WTC11 (cell line): ENCODE data around the gene IL37. TPM values are rescaled to one million over a fixed set of nuclear protein-coding genes. Genes with fewer than 3 reads are reported as not detected.
"Not testable (repeated sequence)": the region's sequence is repeated elsewhere in the genome, so short reads cannot be mapped to it uniquely, and the experiment has no call there.

Experiments
- ATAC-seq: fragments of 200-7000 bp; cut with Tn5 transposase; 2 replicates; pipeline ENCODE4 v1.10.0; 2021; ENCODE audit warnings: mild to moderate bottlenecking, moderate library complexity
- CTCF ChIA-PET: fragments of 300-600 bp; sonication (Branson Sonifier 250); formaldehyde crosslinking; loops from one replicate; lab custom pipeline; 2021; ENCODE audit warnings: antibody characterized with exemption; lab: Charles Lee
- POLR2A ChIA-PET: fragments of 350-600 bp; sonication (Branson Sonifier 250); formaldehyde crosslinking; loops from one replicate; lab custom pipeline; 2021; ENCODE audit warnings: antibody characterized with exemption; lab: Charles Lee
- DNase-seq: peaks from one replicate; pipeline ENCODE4 v3.0.0; 2021; ENCODE audit warnings: low spot score
- H3K27ac Mint-ChIP-seq: 2 replicates; pipeline ENCODE4 v1.8.0; 2021; ENCODE audit warnings: mixed read lengths
- H3K27me3 Mint-ChIP-seq: 2 replicates; pipeline ENCODE4 v1.8.0; 2021; ENCODE audit warnings: low read depth, mild to moderate bottlenecking, moderate library complexity, mixed read lengths
- H3K36me3 Mint-ChIP-seq: 2 replicates; pipeline ENCODE4 v1.8.0; 2021; ENCODE audit warnings: mixed read lengths
- H3K4me1 Mint-ChIP-seq: 2 replicates; pipeline ENCODE4 v1.8.0; 2022; ENCODE audit warnings: mixed read lengths
- H3K4me3 Mint-ChIP-seq: 2 replicates; pipeline ENCODE4 v1.8.0; 2021; ENCODE audit warnings: mild to moderate bottlenecking, moderate library complexity, mixed read lengths
- H3K9me3 Mint-ChIP-seq: 2 replicates; pipeline ENCODE4 v1.8.0; 2021; ENCODE audit warnings: mixed read lengths
- ARID4B ChIP-seq: sonication (generic); formaldehyde crosslinking; IDR thresholded peaks from 2 replicates; pipeline ENCODE4 v1.8.0; 2023; ENCODE audit warnings: missing genetic modification reagents, mild to moderate bottlenecking, borderline replicate concordance
- CBFB ChIP-seq: sonication (generic); formaldehyde crosslinking; IDR thresholded peaks from 2 replicates; pipeline ENCODE4 v1.8.1; 2022; ENCODE audit warnings: mild to moderate bottlenecking, low read depth, missing genetic modification reagents
- CDX4 ChIP-seq: fragments of 250-450 bp; sonication (Bioruptor Pico); IDR thresholded peaks from 2 replicates; pipeline ENCODE4 v1.9.0; 2021; ENCODE audit warnings: moderate library complexity, mild to moderate bottlenecking, inconsistent platforms, borderline replicate concordance
- CREB1 ChIP-seq: sonication (generic); formaldehyde crosslinking; IDR thresholded peaks from 2 replicates; pipeline ENCODE4 v1.8.0; 2023; ENCODE audit warnings: mild to moderate bottlenecking, missing genetic modification reagents
- ELF4 ChIP-seq: sonication (generic); formaldehyde crosslinking; IDR thresholded peaks from 2 replicates; pipeline ENCODE4 v1.8.1; 2022; ENCODE audit warnings: low read depth, mild to moderate bottlenecking, moderate library complexity, missing genetic modification reagents
- HMGA2 ChIP-seq: fragments of 250-450 bp; sonication (Bioruptor Pico); IDR thresholded peaks from 2 replicates; pipeline ENCODE4 v1.4.0; 2021; ENCODE audit warnings: mild to moderate bottlenecking, moderate library complexity
- HMGXB4 ChIP-seq: sonication (generic); formaldehyde crosslinking; IDR thresholded peaks from 2 replicates; pipeline ENCODE4 v1.8.1; 2023; ENCODE audit warnings: mild to moderate bottlenecking, moderate library complexity, missing genetic modification reagents
- JAZF1 ChIP-seq: fragments of 250-450 bp; sonication (Bioruptor Pico); IDR thresholded peaks from 2 replicates; pipeline ENCODE4 v1.9.0; 2021; ENCODE audit warnings: moderate library complexity, mild to moderate bottlenecking, inconsistent platforms
- MAX ChIP-seq: sonication (generic); formaldehyde crosslinking; IDR thresholded peaks from 2 replicates; pipeline ENCODE4 v1.8.0; 2022; ENCODE audit warnings: mild to moderate bottlenecking, missing genetic modification reagents
- NR3C1 ChIP-seq: sonication (generic); formaldehyde crosslinking; conservative IDR thresholded peaks from 2 replicates; pipeline ENCODE4 v1.8.1; 2023; ENCODE audit warnings: low read depth, mild to moderate bottlenecking, missing genetic modification reagents
- SP1 ChIP-seq: sonication (generic); formaldehyde crosslinking; conservative IDR thresholded peaks from 2 replicates; pipeline ENCODE4 v1.8.1; 2022; ENCODE audit warnings: missing genetic modification reagents
- TP53 ChIP-seq: sonication (generic); formaldehyde crosslinking; IDR thresholded peaks from 2 replicates; pipeline ENCODE4 v1.8.1; 2023; ENCODE audit warnings: mild to moderate bottlenecking, missing genetic modification reagents
- ZNF671 ChIP-seq: fragments of 250-450 bp; sonication (Bioruptor Pico); IDR thresholded peaks from 2 replicates; pipeline ENCODE4 v1.8.0; 2021; ENCODE audit warnings: mild to moderate bottlenecking
- total RNA-seq: library from RNA; stranded (reverse); gene quantifications from 3 replicates; pipeline ENCODE4 v1.2.3, GENCODE V29; 2021
- TF ChIP-seq, protein P1 (sequence below): sonication (generic); formaldehyde crosslinking; IDR thresholded peaks from 2 replicates; pipeline ENCODE4 v1.8.1; 2023; ENCODE audit warnings: mild to moderate bottlenecking, missing genetic modification reagents
- TF ChIP-seq, protein P2 (sequence below): fragments of 250-450 bp; sonication (Bioruptor Pico); IDR thresholded peaks from 2 replicates; pipeline ENCODE4 v1.8.0; 2021; ENCODE audit warnings: mild to moderate bottlenecking

The IL37 gene
- total RNA-seq, 1 experiment from 2014 or later: 0.48 TPM

GRCh38 chr2:112907001-112907949 is 3.7 kb upstream of the IL37 start:
- TF ChIP-seq HMGXB4 (CRISPR knock-in tag) (no peak), HMGA2 (CRISPR knock-in tag) (peak; percentile 97)
- DNase-seq (no peak), ATAC-seq (no peak)
- CTCF ChIA-PET: no interaction called here
- Mint-ChIP-seq H3K27ac (no peak overlapping the region), H3K4me1 (0 out of 2 replicates have a peak, but pooled peaks cover 3% of the 10 kb centered on the region), H3K9me3 (peaks cover 18% of the 10 kb centered on the region), H3K36me3 (peaks cover 4% of the 10 kb centered on the region; the same call in 1 of the 2 replicates), H3K27me3 (peaks cover 12% of the 10 kb centered on the region), H3K4me3 (no peak overlapping the region)
- POLR2A ChIA-PET: no interaction called here

- H3K4me1 Mint-ChIP-seq, CTCF ChIA-PET, H3K4me3 Mint-ChIP-seq, ATAC-seq, H3K27me3 Mint-ChIP-seq, H3K27ac Mint-ChIP-seq, H3K36me3 Mint-ChIP-seq, DNase-seq, POLR2A ChIA-PET: not testable (repeated sequence)
- peaks cover 18% of the 10 kb centered on the region for H3K9me3 Mint-ChIP-seq
Measured at GRCh38 chr2:112908559-112908958, 2.4 kb upstream of the IL37 start.

- Mint-ChIP-seq H3K4me1 (0 out of 2 replicates have a peak, but pooled peaks cover 3% of the 10 kb centered on the region), H3K36me3 (peaks cover 4% of the 10 kb centered on the region; the same call in 1 of the 2 replicates), H3K27me3 (peaks cover 11% of the 10 kb centered on the region), H3K27ac (no peak overlapping the region), H3K9me3 (peaks cover 18% of the 10 kb centered on the region), H3K4me3 (no peak overlapping the region)
- no peak for ATAC-seq
- ChIA-PET CTCF (no interaction called here), POLR2A (no interaction called here)
- TF ChIP-seq TP53 (no peak), CREB1 (CRISPR knock-in tag) (no peak), ZNF671 (CRISPR knock-in tag) (no peak), CBFB (CRISPR knock-in tag) (no peak), SP1 (CRISPR knock-in tag) (no peak), JAZF1 (no peak), ELF4 (CRISPR knock-in tag) (no peak), ARID4B (CRISPR knock-in tag) (no peak), NR3C1 (CRISPR knock-in tag) (no peak), CDX4 (no peak), MAX (no peak)
- TF ChIP-seq, protein P1, sequence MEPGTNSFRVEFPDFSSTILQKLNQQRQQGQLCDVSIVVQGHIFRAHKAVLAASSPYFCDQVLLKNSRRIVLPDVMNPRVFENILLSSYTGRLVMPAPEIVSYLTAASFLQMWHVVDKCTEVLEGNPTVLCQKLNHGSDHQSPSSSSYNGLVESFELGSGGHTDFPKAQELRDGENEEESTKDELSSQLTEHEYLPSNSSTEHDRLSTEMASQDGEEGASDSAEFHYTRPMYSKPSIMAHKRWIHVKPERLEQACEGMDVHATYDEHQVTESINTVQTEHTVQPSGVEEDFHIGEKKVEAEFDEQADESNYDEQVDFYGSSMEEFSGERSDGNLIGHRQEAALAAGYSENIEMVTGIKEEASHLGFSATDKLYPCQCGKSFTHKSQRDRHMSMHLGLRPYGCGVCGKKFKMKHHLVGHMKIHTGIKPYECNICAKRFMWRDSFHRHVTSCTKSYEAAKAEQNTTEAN (CRISPR knock-in tag): no peak
- TF ChIP-seq, protein P2, sequence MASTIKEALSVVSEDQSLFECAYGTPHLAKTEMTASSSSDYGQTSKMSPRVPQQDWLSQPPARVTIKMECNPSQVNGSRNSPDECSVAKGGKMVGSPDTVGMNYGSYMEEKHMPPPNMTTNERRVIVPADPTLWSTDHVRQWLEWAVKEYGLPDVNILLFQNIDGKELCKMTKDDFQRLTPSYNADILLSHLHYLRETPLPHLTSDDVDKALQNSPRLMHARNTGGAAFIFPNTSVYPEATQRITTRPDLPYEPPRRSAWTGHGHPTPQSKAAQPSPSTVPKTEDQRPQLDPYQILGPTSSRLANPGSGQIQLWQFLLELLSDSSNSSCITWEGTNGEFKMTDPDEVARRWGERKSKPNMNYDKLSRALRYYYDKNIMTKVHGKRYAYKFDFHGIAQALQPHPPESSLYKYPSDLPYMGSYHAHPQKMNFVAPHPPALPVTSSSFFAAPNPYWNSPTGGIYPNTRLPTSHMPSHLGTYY (CRISPR knock-in tag): no peak
- no peak for DNase-seq
Measured at GRCh38 chr2:112910219-112910618, 746 bp upstream of the IL37 start.
